Gastrocnemius medialis (tissue), 4 donors: ENCODE data around the gene CSTB.

ENCODE experiments used
- CTCF ChIP-seq, 5 experiments: fragments of 450-650 bp in 3 of 5; fragments of 200-600 bp in 2 of 5; sonication (generic) in 2 of 5; IDR thresholded peaks in 4 of 5; conservative IDR thresholded peaks in 1 of 5; 1 replicate in 4 of 5; 2 replicates in 1 of 5; pipeline ENCODE4 v1.5.1; 2016 to 2019; ENCODE audit warnings: antibody characterized with exemption in 5 of 5, mild to moderate bottlenecking in 3 of 5, moderate library complexity in 3 of 5
- POLR2A ChIP-seq, 2 donors: fragments of 450-650 bp; IDR thresholded peaks; one replicate each; pipeline ENCODE4 v1.6.1; 2017; ENCODE audit warnings: antibody characterized with exemption in 2 of 2, mild to moderate bottlenecking in 2 of 2, moderate library complexity in 2 of 2

GRCh38 chr21:43801006-43801783 lies 25.1 kb upstream of the CSTB start:
- TF ChIP-seq CTCF (IDR thresholded peaks at IDR 0.05 in 4 of 5, conservative IDR thresholded peaks at IDR 0.05 in 1 of 5) (no peak), POLR2A (IDR thresholded peaks at IDR 0.05) (no peak)
